GM23248 (cell line): ENCODE data around the gene PPP1R3G. TPM values are rescaled to one million over a fixed set of nuclear protein-coding genes. Genes with fewer than 3 reads are reported as not detected.

ENCODE experiments used
- DNase-seq: peaks from one replicate; pipeline ENCODE4 v3.0.0-alpha.2; 2015
- H2AFZ ChIP-seq: fragments of 200-600 bp; sonication (generic); 2 replicates; pipeline ENCODE4 v1.6.1; 2016; ENCODE audit warnings: antibody characterized with exemption
- H3F3A ChIP-seq: fragments of 200-600 bp; sonication (generic); 2 replicates; pipeline ENCODE4 v1.6.1; 2016; ENCODE audit warnings: mild to moderate bottlenecking, antibody characterized with exemption, mixed run types; ENCODE audit not compliant: insufficient read depth
- H3K27ac ChIP-seq: fragments of 200-600 bp; sonication (generic); 2 replicates; pipeline ENCODE4 v1.5.1; 2016; ENCODE audit warnings: mild to moderate bottlenecking
- H3K27me3 ChIP-seq: fragments of 200-600 bp; sonication (generic); replicated peaks from 2 replicates; pipeline ENCODE4 v1.6.1; 2016; ENCODE audit warnings: mild to moderate bottlenecking; ENCODE audit not compliant: insufficient read depth
- H3K36me3 ChIP-seq: fragments of 200-600 bp; sonication (generic); 2 replicates; pipeline ENCODE4 v1.6.1; 2016; ENCODE audit warnings: low read depth, mild to moderate bottlenecking
- H3K4me1 ChIP-seq: fragments of 200-600 bp; sonication (generic); 2 replicates; pipeline ENCODE4 v1.6.1; 2016; ENCODE audit warnings: mild to moderate bottlenecking; ENCODE audit not compliant: insufficient read depth
- H3K4me2 ChIP-seq: fragments of 200-600 bp; sonication (generic); one replicate; pipeline ENCODE4 v1.6.1; 2016; ENCODE audit warnings: mild to moderate bottlenecking; ENCODE audit not compliant: unreplicated experiment
- H3K4me3 ChIP-seq: fragments of 200-600 bp; sonication (generic); 2 replicates; pipeline ENCODE4 v1.5.1; 2016; ENCODE audit warnings: mild to moderate bottlenecking
- H3K79me2 ChIP-seq: fragments of 200-600 bp; sonication (generic); 2 replicates; pipeline ENCODE4 v1.6.1; 2016; ENCODE audit warnings: mild to moderate bottlenecking; ENCODE audit not compliant: insufficient read depth
- H3K9ac ChIP-seq: fragments of 200-600 bp; sonication (generic); 2 replicates; pipeline ENCODE4 v1.6.1; 2016; ENCODE audit warnings: mild to moderate bottlenecking
- H3K9me2 ChIP-seq: fragments of 200-600 bp; sonication (generic); 2 replicates; pipeline ENCODE4 v1.6.1; 2016; ENCODE audit warnings: mixed run types, mild to moderate bottlenecking, moderate library complexity; ENCODE audit not compliant: insufficient read depth
- H3K9me3 ChIP-seq: fragments of 200-600 bp; sonication (generic); one replicate; pipeline ENCODE4 v1.6.1; 2017; ENCODE audit warnings: low read depth
- H4K20me1 ChIP-seq: fragments of 200-600 bp; sonication (generic); 2 replicates; pipeline ENCODE4 v1.6.0; 2016; ENCODE audit not compliant: insufficient read depth
- EZH2 ChIP-seq: fragments of 200-600 bp; sonication (generic); IDR thresholded peaks from 2 replicates; pipeline ENCODE4 v1.6.1; 2018; ENCODE audit warnings: antibody characterized with exemption, mild to moderate bottlenecking; ENCODE audit not compliant: insufficient read depth, poor library complexity, severe bottlenecking
- EZH2phosphoT487 ChIP-seq: fragments of 200-600 bp; sonication (generic); IDR thresholded peaks from 2 replicates; pipeline ENCODE4 v1.6.1; 2018; ENCODE audit warnings: antibody characterized with exemption, moderate library complexity, mild to moderate bottlenecking, low read depth; ENCODE audit not compliant: insufficient read depth
- WGBS, 2 experiments: methylation state at CpG; one replicate each; pipeline ENCODE4 v1.1.6; 2015 to 2017; ENCODE audit warnings: low lambda C conversion rate in 2 of 2, low coverage in 1 of 2; ENCODE audit errors: missing lambda C conversion rate in 2 of 2; 5-methylcytosine and 5-hydroxymethylcytosine counted together
- in situ Hi-C: fragments of 300-500 bp; cut with MboI; formaldehyde crosslinking; loops from 2 replicates; pipeline ENCODE4 v1.15.0; 2020
- polyA plus RNA-seq: library from polyadenylated mRNA; unstranded; fragments of >200 nt; fragmentation: Nextera tagmentation; extraction: Ambion mirVana; gene quantifications from 2 replicates; pipeline ENCODE4 v1.2.1, GENCODE V29; 2016
- total RNA-seq: library from RNA; depleted of rRNA; stranded (reverse); fragments of >200 nt; shearing (Covaris generic); gene quantifications from 2 replicates; pipeline ENCODE4 v1.2.3, GENCODE V29; 2014

Gene PPP1R3G
- total and polyA plus RNA-seq, 2 experiments from 2014 or later = 0.84 to 2.6 TPM

DNA sequence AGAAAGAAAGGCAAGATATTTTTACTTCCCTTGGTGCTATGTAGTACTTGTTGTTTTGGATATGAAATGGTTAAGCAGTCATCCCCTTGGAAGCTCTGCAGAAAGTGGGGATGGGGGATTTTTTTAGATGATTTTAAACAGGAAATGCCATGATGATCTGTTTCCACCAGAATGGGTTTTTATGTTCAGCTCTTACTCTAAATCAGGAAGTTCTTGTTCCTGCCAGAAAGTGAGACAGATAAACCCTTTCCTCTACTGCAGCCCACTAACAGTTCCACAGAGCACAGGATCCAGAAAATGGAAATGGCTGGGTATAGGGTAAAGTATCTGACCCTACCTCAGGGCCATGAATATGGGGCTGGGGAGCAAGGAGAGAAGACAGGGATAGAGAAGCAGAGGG is 32.1 kb upstream of the PPP1R3G start:
- no peak for DNase-seq
- H3K9me2 ChIP-seq = no peaks in the 10 kb centered on the region
- TF ChIP-seq EZH2phosphoT487 (no peak), EZH2 (no peak)

DNA sequence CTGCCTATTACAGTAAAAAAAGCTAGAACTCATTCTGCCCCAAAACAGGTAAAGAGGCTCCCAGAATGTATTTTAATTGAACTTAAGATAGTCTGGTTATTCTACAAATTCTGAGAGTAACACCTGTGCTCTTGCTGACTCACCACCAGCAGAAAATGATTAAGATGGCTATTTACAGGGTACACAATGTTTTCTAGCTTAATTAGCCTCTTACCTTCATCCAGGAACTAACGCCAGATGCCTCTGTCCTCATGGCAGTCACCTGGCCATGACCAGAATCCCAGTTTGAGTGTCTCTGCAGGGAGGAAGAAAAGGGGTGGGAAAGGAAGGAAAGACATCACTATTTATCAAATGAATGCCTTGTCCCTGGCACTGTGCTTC is 31.3 kb upstream of the PPP1R3G start:
- Histone ChIP-seq H3F3A (peaks cover 15% of the 10 kb centered on the region; the same call in 1 of the 2 replicates), H4K20me1 (no peaks in the 10 kb centered on the region), H3K9me2 (no peaks in the 10 kb centered on the region), H3K36me3 (no peaks in the 10 kb centered on the region), H3K4me3 (no peak overlapping the region), H3K79me2 (no peaks in the 10 kb centered on the region), H3K27me3 (no peaks in the 10 kb centered on the region), H3K4me2 (no peak overlapping the region), H2AFZ (no peak overlapping the region), H3K4me1 (peaks cover 18% of the 10 kb centered on the region), H3K27ac (no peak overlapping the region), H3K9me3 (no peaks in the 10 kb centered on the region), H3K9ac (no peak overlapping the region)
- DNase-seq = no peak
- TF ChIP-seq EZH2phosphoT487 (no peak), EZH2 (no peak)
- in situ Hi-C loops = no loop called here
- WGBS, 2 experiments = 10 to 17% methylated on average over 1 of the region's 1 CpG

More for the DNA sequence above, 32.1 kb upstream of the PPP1R3G start:
- Histone ChIP-seq H3K27ac (no peak overlapping the region), H3K36me3 (no peaks in the 10 kb centered on the region), H2AFZ (no peak overlapping the region), H3K9me3 (no peaks in the 10 kb centered on the region), H3K27me3 (no peaks in the 10 kb centered on the region), H3K79me2 (no peaks in the 10 kb centered on the region), H3K4me1 (peaks cover 18% of the 10 kb centered on the region), H3K4me2 (no peak overlapping the region), H3F3A (peaks cover 15% of the 10 kb centered on the region; the same call in 1 of the 2 replicates), H3K9ac (no peak overlapping the region), H4K20me1 (no peaks in the 10 kb centered on the region), H3K4me3 (no peak overlapping the region)
- in situ Hi-C loops = no loop called here

- Histone ChIP-seq H3K9me3 (no peaks in the 10 kb centered on the region), H3K27me3 (no peaks in the 10 kb centered on the region), H3K27ac (peak overlapping the region; percentile 21; the same call in 1 of the 2 replicates), H3K36me3 (no peaks in the 10 kb centered on the region), H3K9me2 (no peaks in the 10 kb centered on the region), H4K20me1 (no peaks in the 10 kb centered on the region), H3F3A (peaks cover 15% of the 10 kb centered on the region; the same call in 1 of the 2 replicates), H3K9ac (no peak overlapping the region), H3K79me2 (no peaks in the 10 kb centered on the region), H3K4me2 (no peak overlapping the region), H3K4me3 (no peak overlapping the region), H3K4me1 (peaks cover 18% of the 10 kb centered on the region), H2AFZ (no peak overlapping the region)
- TF ChIP-seq EZH2phosphoT487 = no peak
- TF ChIP-seq EZH2 = no peak
- DNase-seq = peak; percentile 28
- in situ Hi-C loops = no loop called here
- 45 to 49% methylated on average over 6 of the region's 6 CpGs for WGBS, 2 experiments
Measured at GRCh38 chr6:5054245-5054873, 30.8 kb upstream of the PPP1R3G start.

- H3K27ac ChIP-seq = no peak overlapping the region; the same call in 1 of the 2 replicates
- H4K20me1 ChIP-seq = no peaks in the 10 kb centered on the region
- H3K79me2 ChIP-seq = no peaks in the 10 kb centered on the region
- WGBS, 2 experiments = 89 to 90% methylated on average over 4 of the region's 4 CpGs
- no peaks in the 10 kb centered on the region for H3K9me3 ChIP-seq
- H3K36me3 ChIP-seq = no peaks in the 10 kb centered on the region
- no peak overlapping the region for H3K4me3 ChIP-seq
- H3F3A ChIP-seq = peaks cover 15% of the 10 kb centered on the region; the same call in 1 of the 2 replicates
- H3K4me1 ChIP-seq = peaks cover 18% of the 10 kb centered on the region
- DNase-seq = no peak
- TF ChIP-seq EZH2phosphoT487 (no peak), EZH2 (no peak)
- no peaks in the 10 kb centered on the region for H3K9me2 ChIP-seq
- no peak overlapping the region for H2AFZ ChIP-seq
- no peaks in the 10 kb centered on the region for H3K27me3 ChIP-seq
- H3K4me2 ChIP-seq = no peak overlapping the region
- in situ Hi-C loops = no loop called here
- no peak overlapping the region for H3K9ac ChIP-seq
Measured at GRCh38 chr6:5055118-5055517, 30.0 kb upstream of the PPP1R3G start.
